Right lobe of liver (tissue), 4 donors: ENCODE data around the gene IRF9.

ENCODE experiments used
- CTCF ChIP-seq, 4 donors: fragments of 200-600 bp in 3 of 4; fragments of 450-650 bp in 1 of 4; IDR thresholded peaks; one replicate each; pipeline versions ENCODE4 v1.5.1 to v1.8.0; 2016 to 2022; ENCODE audit warnings: antibody characterized with exemption in 4 of 4, mild to moderate bottlenecking in 2 of 4
- POLR2A ChIP-seq: fragments of 450-650 bp; IDR thresholded peaks from one replicate; pipeline ENCODE4 v1.6.1; 2017; ENCODE audit warnings: antibody characterized with exemption, mild to moderate bottlenecking
- donor health status: DM: no; HTN: no; CAD: no.
- donor health status: DM: no; HTN: no; CAD: no.
- donor health status: DM: no; HTN: yes; CAD: no.

- no peak for TF ChIP-seq CTCF (IDR thresholded peaks at IDR 0.05)
- TF ChIP-seq POLR2A = no peak
These were observed 39.9 kb upstream of the IRF9 start for GRCh38 chr14:24121210-24121609.
